HG03378 (cell line): ENCODE measurements around the gene ZNF460.

Experiments used
- ATAC-seq: cut with Tn5 transposase; IDR thresholded peaks from one replicate; pipeline ENCODE4 v1.9.1; 2021; ENCODE audit warnings: mild to moderate bottlenecking, moderate library complexity; ENCODE audit not compliant: unreplicated experiment

The ZNF460 gene

DNA sequence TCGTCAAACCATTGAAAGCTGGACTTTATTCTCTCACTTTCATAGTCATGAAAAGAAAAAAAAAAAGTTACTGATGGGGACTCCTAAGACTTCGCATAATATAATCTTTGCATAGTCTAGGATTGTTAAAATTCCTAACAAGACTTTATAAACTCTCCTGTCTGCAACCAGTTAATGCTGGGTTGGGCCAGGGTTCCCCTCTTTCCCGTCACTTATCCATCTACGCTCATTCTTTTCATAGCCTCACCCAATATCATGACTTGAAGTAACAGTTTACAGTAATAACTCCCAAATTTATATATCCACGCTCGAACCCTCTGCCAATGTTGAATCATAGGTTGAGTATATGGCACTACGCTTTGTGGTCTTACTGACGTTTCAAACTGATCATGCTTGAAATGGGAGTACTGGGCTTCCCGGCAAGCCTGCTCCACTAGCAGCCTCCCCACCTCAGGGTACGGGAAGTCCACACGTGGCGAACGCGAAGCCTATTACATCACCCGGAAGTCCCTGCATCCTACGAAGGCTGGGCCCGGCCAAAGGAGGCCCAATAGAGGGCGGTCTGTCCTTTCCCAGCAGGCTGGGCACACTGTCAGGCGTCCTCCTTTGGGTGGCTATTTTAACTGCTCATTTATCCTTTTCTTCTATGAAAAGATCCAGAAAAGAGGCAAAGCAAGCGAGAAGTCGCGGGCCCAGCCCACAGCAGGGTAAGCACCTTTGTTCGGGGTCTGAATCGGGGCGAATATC, 694 bp upstream of the ZNF460 start:
- peak; percentile 66 for ATAC-seq

DNA sequence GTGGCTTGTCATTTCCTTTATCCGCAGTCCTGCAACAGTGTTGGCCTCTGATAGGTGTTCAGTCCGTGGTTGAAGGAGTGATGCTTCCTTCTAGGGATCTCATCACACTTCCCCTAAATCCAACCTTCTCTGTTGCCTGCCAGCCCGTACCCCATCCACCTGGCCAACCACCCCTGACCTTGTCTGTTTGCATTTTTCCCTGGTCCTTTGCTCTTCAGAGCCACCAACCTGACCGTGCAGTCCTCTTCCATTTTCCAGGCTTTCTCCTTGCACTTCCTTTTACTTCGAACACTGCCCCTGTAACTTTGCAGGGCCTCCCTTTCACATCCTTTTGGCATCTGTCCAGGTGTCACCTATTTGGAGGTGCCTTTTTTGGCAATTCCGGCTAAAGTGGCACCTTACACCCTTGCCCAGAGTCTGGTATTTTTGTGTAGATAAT, 696 bp downstream of the ZNF460 start:
- ATAC-seq = no peak

- ATAC-seq = no peak
Measured at GRCh38 chr19:57282011-57282643, 1.8 kb downstream of the ZNF460 start.

- ATAC-seq = no peak
Measured at GRCh38 chr19:57288373-57288772, 8.1 kb downstream of the ZNF460 start.

DNA sequence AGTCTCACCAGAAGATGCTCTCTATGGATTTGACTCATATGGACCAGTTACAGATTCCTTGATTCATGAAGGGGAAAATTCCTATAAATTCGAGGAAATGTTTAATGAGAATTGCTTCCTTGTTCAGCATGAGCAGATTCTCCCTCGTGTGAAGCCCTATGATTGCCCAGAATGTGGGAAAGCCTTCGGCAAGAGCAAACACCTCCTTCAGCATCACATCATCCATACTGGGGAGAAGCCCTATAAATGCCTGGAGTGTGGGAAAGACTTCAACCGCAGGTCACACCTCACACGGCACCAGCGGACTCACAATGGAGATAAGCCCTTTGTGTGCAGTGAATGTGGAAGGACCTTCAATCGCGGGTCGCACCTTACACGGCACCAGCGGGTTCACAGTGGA, 10.7 kb downstream of the ZNF460 start:
- no peak for ATAC-seq

GRCh38 chr19:57292547-57292946, 12.3 kb downstream of the ZNF460 start:
- ATAC-seq = no peak

- ATAC-seq = no peak
Measured at GRCh38 chr19:57293719-57294118, 13.4 kb downstream of the ZNF460 start.

DNA sequence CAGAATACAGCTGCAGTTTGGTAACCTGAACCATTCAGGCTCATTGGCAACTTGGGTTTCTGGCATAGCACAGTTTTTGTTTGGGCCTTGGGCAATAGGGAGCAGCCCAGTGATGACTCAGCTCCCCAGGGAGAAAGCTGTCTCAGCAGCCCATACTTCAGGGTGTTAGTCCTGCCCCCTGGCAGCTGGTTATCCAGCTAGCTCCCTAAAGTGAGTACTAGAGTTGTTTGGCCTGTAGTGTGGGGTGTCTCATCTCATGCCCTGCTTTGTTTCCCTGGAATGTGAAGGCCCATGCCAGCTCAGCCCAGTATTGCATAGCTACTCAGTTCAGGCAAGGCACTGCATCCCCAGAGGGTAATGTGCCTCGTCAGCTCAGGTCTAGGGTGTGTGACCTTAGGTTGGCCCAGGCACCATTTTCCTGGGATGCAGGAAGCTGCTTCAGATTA, 21.8 kb downstream of the ZNF460 start:
- ATAC-seq = no peak

DNA sequence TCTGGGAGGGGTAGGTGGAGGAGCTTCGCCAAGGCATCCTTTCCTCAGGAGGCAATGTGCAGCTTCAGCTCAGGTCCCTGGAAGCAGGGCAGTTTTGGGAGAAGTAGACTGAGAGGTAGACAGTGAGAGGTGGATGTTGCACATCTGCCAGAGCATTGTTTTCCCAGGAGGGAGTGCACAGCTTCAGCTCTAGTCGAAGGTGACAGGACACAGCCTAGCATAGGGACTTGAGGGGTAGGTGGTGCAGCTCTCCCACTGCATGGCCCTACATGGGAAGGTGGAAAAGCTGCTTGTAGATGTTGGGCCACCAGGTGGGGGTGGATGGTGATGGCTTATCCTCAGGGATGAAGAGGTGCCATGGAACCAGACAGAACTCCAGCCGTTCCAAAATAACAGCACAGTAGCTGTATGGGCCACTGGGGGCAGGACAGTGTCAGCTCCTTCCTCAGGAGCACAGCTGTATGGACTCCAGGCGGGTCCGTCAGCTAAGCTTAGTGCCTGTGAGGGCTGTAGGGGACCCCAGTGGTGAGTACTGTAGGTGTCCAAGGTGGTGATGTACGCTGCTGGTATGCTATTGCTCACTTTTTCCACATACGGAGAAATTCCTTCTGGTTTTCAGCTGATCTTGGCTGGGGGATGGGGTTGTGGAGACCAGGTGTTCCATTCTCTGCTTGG, 22.6 kb downstream of the ZNF460 start:
- ATAC-seq = no peak

DNA sequence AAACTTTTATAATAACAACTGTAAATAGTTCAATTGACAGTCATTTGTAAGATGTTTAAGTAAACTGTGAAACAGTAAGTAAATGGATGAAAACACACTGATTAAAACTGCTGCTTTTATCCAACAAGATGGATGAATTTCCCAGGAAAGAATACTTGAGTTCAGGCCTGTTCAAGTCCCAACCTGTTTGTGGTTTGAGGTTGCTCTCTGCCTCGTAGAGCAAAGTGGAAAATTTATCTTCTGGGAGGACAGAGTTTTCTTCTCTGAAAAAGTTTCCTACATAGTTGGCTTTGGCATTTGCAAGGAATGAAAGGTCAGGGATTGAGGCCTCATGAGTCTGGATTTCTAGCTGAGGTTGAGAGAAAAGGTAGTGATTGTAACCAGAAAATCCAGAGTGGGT, 24.8 kb downstream of the ZNF460 start:
- no peak for ATAC-seq

- ATAC-seq = no peak
Measured at GRCh38 chr19:57308514-57308913, 28.2 kb downstream of the ZNF460 start.

- no peak for ATAC-seq
Measured at GRCh38 chr19:57310792-57311191, 30.5 kb downstream of the ZNF460 start.

- ATAC-seq = no peak
Measured at GRCh38 chr19:57314146-57314545, 33.9 kb downstream of the ZNF460 start.

- no peak for ATAC-seq
Measured at GRCh38 chr19:57317503-57317902, 37.2 kb downstream of the ZNF460 start.

DNA sequence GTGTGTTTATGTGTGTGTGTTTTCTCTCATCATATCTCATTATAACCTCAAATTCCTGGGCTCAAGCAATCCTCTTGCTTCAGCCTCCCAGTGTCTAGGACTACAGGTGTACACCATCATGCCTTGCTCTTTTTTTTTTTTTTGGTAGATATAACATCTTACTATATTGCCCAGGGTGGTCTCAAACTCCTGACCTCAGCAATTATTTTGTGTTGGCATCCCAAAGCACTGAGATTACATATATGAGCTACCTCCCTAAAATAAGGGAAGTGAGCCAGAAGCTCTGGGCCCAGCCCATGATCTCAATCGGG, 39.5 kb downstream of the ZNF460 start:
- ATAC-seq = peak; percentile 25

GRCh38 chr19:57320180-57321084, 40.1 kb downstream of the ZNF460 start, which contains the start of gene ZNF543:
TSS of gene ZNF543 (plus strand) at chr19:57320472. CDS start at chr19:57320854, 382 bp downstream.
- ATAC-seq = peak; percentile 83

DNA sequence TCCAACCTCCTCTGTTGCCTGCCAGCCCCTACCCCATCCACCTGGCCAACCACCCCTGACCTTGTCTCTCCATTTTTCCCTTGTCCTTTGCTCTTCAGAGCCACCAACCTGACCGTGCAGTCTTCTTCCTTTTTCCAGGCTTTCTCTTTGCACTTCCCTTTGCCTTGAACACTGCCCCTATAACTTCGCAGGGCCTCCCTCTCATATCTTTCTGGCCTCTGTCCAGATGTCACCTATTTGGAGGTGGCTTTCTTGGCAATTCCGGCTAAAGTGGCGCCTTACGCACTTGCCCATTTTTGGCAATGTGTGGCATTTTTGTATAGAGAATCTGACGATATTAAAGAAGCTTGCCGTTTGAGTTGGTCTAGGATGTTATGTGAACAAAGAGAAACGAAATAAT, 40.8 kb downstream of the ZNF460 start:
- ATAC-seq = no peak

DNA sequence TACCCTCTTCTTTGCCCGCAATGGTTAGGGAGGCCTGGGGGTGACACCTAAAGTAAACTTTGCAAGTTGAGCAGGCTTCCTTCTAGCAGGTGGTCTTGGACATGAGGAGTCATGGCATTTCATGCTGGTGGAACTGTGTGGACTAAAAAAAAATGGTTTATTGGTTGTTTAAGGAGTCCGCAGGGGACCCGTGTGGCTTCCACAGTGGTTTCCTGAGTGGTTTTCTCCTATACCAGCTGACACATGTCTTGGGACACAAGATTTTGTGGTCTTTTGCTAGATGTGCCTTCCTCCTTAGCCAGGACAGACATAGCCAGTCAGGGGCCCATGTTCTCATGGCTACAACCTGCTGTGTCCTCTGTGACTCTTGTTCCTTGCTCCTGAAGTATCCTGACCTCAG, 41.5 kb downstream of the ZNF460 start:
- no peak for ATAC-seq

DNA sequence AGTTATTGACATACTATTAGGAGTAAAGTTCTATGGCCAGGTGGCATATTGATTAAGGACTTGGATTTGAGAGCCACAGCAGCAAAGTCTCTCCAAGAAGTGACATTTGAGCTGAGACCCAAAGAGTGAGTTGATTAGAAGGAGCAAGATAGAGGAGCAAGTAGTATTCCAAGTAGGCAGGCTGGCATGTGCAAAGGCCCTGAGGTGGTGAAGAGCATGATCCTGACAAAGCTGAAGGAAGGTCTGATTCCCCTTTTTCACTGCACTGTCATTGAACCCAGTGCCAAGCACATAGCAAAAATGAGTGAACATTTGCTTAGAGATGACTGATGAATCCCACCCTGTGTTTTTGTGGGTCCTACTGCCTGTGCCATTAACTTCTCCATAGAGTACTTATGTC, 44.7 kb downstream of the ZNF460 start:
- ATAC-seq = no peak

DNA sequence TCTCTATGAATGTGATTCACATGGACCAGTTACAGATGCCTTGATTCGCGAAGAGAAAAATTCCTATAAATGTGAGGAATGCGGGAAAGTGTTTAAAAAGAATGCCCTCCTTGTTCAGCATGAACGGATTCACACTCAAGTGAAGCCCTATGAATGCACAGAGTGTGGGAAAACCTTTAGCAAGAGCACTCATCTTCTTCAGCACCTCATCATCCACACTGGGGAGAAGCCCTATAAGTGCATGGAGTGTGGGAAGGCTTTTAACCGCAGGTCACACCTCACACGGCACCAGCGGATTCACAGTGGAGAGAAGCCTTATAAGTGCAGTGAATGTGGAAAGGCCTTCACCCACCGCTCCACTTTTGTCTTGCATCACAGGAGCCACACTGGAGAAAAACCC, 47.7 kb downstream of the ZNF460 start:
- no peak for ATAC-seq

GRCh38 chr19:57334191-57334590, 53.9 kb downstream of the ZNF460 start:
- ATAC-seq = no peak
